CD14-positive monocyte (primary cell): ENCODE data around the gene PON2. TPM values are rescaled to one million over a fixed set of nuclear protein-coding genes. Genes with fewer than 3 reads are reported as not detected.

ENCODE experiments used
- DNase-seq, 3 donors: peaks; one replicate each; pipeline ENCODE4 v3.0.0-alpha.2; 2011 to 2022
- H2AFZ ChIP-seq: 2 replicates; pipeline ENCODE4 v1.6.0; 2012; ENCODE audit warnings: mild to moderate bottlenecking, low read depth, low read length, inconsistent platforms; ENCODE audit not compliant: insufficient read depth, poor library complexity, severe bottlenecking
- H3K27ac ChIP-seq, 2 donors: 1 replicate in 1 of 2; 2 replicates in 1 of 2; pipeline ENCODE4 v1.5.1; 2012 to 2013; ENCODE audit warnings: low read length in 2 of 2, control low read depth in 1 of 2, inconsistent platforms in 1 of 2, low read depth in 1 of 2, mild to moderate bottlenecking in 1 of 2
- H3K27me3 ChIP-seq, 2 donors: one replicate each; pipeline versions ENCODE4 v1.6.0 to v1.6.1; 2011 to 2013; ENCODE audit warnings: low read length in 2 of 2; ENCODE audit not compliant: control insufficient read depth in 2 of 2, insufficient read depth in 2 of 2
- H3K36me3 ChIP-seq, 2 donors: replicated peaks in 1 of 2; 1 replicate in 1 of 2; 2 replicates in 1 of 2; pipeline versions ENCODE4 v1.5.1 to v1.6.1; 2012 to 2013; ENCODE audit warnings: low read length in 2 of 2, control low read depth in 1 of 2, inconsistent platforms in 1 of 2, mild to moderate bottlenecking in 1 of 2; ENCODE audit not compliant: insufficient read depth in 2 of 2, control insufficient read depth in 1 of 2
- H3K4me1 ChIP-seq, 2 donors: 1 replicate in 1 of 2; 2 replicates in 1 of 2; pipeline versions ENCODE4 v1.5.1 to v1.6.1; 2012 to 2013; ENCODE audit warnings: low read length in 2 of 2, control low read depth in 1 of 2, inconsistent platforms in 1 of 2, mild to moderate bottlenecking in 1 of 2, moderate library complexity in 1 of 2; ENCODE audit not compliant: insufficient read depth in 2 of 2, control insufficient read depth in 1 of 2
- H3K4me2 ChIP-seq: replicated peaks from 2 replicates; pipeline ENCODE3; 2012; ENCODE audit warnings: low read length, moderate library complexity, mild to moderate bottlenecking; ENCODE audit not compliant: poor library complexity, severe bottlenecking; ENCODE audit errors: extremely low read depth
- H3K4me3 ChIP-seq, 3 experiments: fragments of 200-600 bp in 1 of 3; sonication (generic) in 1 of 3; replicated peaks in 1 of 3; 1 replicate in 2 of 3; 2 replicates in 1 of 3; pipeline ENCODE4 v1.5.1; 2011 to 2013; ENCODE audit warnings: low read length in 3 of 3, mild to moderate bottlenecking in 3 of 3, control low read depth in 2 of 3, low read depth in 2 of 3, inconsistent platforms in 1 of 3, moderate library complexity in 1 of 3
- H3K79me2 ChIP-seq: 2 replicates; pipeline ENCODE4 v1.6.0; 2012; ENCODE audit warnings: mild to moderate bottlenecking, control low read depth, inconsistent platforms, low read length, moderate library complexity; ENCODE audit not compliant: insufficient read depth
- H3K9ac ChIP-seq: 2 replicates; pipeline ENCODE4 v1.6.0; 2017; ENCODE audit warnings: low read length, mild to moderate bottlenecking; ENCODE audit not compliant: insufficient read depth, poor library complexity, severe bottlenecking
- H3K9me3 ChIP-seq, 2 donors: replicated peaks in 1 of 2; 1 replicate in 1 of 2; 2 replicates in 1 of 2; pipeline versions ENCODE4 v1.5.1 to v1.6.1; 2012 to 2013; ENCODE audit warnings: low read length in 2 of 2, control low read depth in 1 of 2; ENCODE audit not compliant: control insufficient read depth in 1 of 2, insufficient read depth in 1 of 2
- H4K20me1 ChIP-seq: 2 replicates; pipeline ENCODE4 v1.6.0; 2012; ENCODE audit warnings: mild to moderate bottlenecking, low read length, control low read depth, moderate library complexity; ENCODE audit not compliant: insufficient read depth
- H3K27ac Mint-ChIP-seq, 7 donors: one replicate each; pipeline ENCODE4 v1.8.0; 2020; ENCODE audit warnings: mild to moderate bottlenecking in 7 of 7, mixed read lengths in 7 of 7, moderate library complexity in 6 of 7, inconsistent platforms in 2 of 7
- H3K27me3 Mint-ChIP-seq, 3 donors: one replicate each; pipeline ENCODE4 v1.8.0; 2021 to 2022; ENCODE audit warnings: low read depth in 3 of 3, mild to moderate bottlenecking in 3 of 3, mixed read lengths in 3 of 3, moderate library complexity in 3 of 3, inconsistent platforms in 1 of 3
- H3K36me3 Mint-ChIP-seq, 2 donors: one replicate each; pipeline ENCODE4 v1.8.0; 2020; ENCODE audit warnings: mixed read lengths in 2 of 2, inconsistent platforms in 1 of 2, mild to moderate bottlenecking in 1 of 2
- H3K4me1 Mint-ChIP-seq: one replicate; pipeline ENCODE4 v1.8.0; 2020; ENCODE audit warnings: mild to moderate bottlenecking, mixed read lengths
- H3K4me3 Mint-ChIP-seq, 2 donors: one replicate each; pipeline ENCODE4 v1.8.0; 2020; ENCODE audit warnings: mild to moderate bottlenecking in 2 of 2, mixed read lengths in 2 of 2, moderate library complexity in 1 of 2
- H3K9me3 Mint-ChIP-seq, 7 donors: one replicate each; pipeline ENCODE4 v1.8.0; 2020 to 2022; ENCODE audit warnings: mixed read lengths in 7 of 7, mild to moderate bottlenecking in 6 of 7, moderate library complexity in 6 of 7, inconsistent platforms in 2 of 7
- WGBS: methylation state at CpG from one replicate; pipeline ENCODE4 v1.1.5; 2013; ENCODE audit warnings: missing lambda C conversion rate; ENCODE audit not compliant: insufficient coverage; 5-methylcytosine and 5-hydroxymethylcytosine counted together
- intact Hi-C, 2 donors: fragments of 100-400 bp; cut with micrococcal nuclease; formaldehyde crosslinking; loops; one replicate each; pipeline versions ENCODE4 v1.15.0 to v1.15.1; 2023
- polyA plus RNA-seq, 3 donors: library from polyadenylated mRNA; depleted of rRNA in 1 of 3; unstranded in 2 of 3; stranded (reverse) in 1 of 3; fragments of 300-500 nt in 2 of 3; fragments of >200 nt in 1 of 3; fragmentation: Illumina TruSeq in 2 of 3; gene quantifications; 1 replicate in 2 of 3; 2 replicates in 1 of 3; pipeline ENCODE4 v1.2.3, GENCODE V29; 2012 to 2021
- TF ChIP-seq, protein P1 (sequence below): fragments of 200-600 bp; IDR thresholded peaks from one replicate; pipeline ENCODE4 v1.8.0; 2022; ENCODE audit warnings: antibody characterized with exemption, mild to moderate bottlenecking

Gene PON2
- polyA plus RNA-seq, 3 donors, result 11.5 to 14.7 (median 14.4) TPM

DNA sequence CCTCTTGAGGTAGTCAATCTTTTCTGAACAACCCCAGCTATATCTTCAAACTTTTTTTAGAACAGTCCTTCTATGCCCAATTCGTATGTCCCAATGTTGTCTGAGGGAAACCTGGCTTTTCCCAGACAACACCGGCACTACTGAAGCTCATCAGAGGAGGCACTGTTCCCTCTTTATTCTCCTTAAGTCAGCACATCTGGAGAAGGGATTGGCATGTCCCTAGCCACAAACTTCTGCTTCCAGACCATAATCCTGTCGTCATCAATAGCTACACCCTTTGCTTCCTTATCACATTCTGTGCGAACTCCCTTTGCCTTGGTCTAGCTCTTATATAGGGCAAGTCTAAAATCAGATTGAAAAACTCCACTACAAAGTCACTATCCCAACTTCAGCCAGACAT lies 61.5 kb downstream of the PON2 start:
- intact Hi-C loops, result no loop called here
- no peaks in the 10 kb centered on the region for H3K36me3 Mint-ChIP-seq
- H3K27me3 ChIP-seq, result no peaks in the 10 kb centered on the region
- WGBS, result 77% methylated on average over 3 of the region's 4 CpGs
- H2AFZ ChIP-seq, result no peak overlapping the region
- H3K9me3 Mint-ChIP-seq, result peaks cover 0 to 9% (median 3%) of the 10 kb centered on the region in 7 donors
- H3K27ac ChIP-seq, result no peak overlapping the region
- H3K4me2 ChIP-seq, result no peak overlapping the region
- H3K9me3 ChIP-seq, result peaks cover 0 to 8% of the 10 kb centered on the region in 2 donors
- no peaks in the 10 kb centered on the region for H3K36me3 ChIP-seq
- no peak for DNase-seq
- H3K9ac ChIP-seq, result no peak overlapping the region
- H3K79me2 ChIP-seq, result no peaks in the 10 kb centered on the region
- peaks cover 0 to 2% (median 0%) of the 10 kb centered on the region in 3 donors for H3K27me3 Mint-ChIP-seq
- H4K20me1 ChIP-seq, result no peaks in the 10 kb centered on the region
- no peaks in the 10 kb centered on the region for H3K4me1 ChIP-seq
- H3K4me3 ChIP-seq, result no peak overlapping the region
- TF ChIP-seq, protein P1, sequence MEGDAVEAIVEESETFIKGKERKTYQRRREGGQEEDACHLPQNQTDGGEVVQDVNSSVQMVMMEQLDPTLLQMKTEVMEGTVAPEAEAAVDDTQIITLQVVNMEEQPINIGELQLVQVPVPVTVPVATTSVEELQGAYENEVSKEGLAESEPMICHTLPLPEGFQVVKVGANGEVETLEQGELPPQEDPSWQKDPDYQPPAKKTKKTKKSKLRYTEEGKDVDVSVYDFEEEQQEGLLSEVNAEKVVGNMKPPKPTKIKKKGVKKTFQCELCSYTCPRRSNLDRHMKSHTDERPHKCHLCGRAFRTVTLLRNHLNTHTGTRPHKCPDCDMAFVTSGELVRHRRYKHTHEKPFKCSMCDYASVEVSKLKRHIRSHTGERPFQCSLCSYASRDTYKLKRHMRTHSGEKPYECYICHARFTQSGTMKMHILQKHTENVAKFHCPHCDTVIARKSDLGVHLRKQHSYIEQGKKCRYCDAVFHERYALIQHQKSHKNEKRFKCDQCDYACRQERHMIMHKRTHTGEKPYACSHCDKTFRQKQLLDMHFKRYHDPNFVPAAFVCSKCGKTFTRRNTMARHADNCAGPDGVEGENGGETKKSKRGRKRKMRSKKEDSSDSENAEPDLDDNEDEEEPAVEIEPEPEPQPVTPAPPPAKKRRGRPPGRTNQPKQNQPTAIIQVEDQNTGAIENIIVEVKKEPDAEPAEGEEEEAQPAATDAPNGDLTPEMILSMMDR, result no peak
- H3K4me1 Mint-ChIP-seq, result no peaks in the 10 kb centered on the region
- H3K4me3 Mint-ChIP-seq, result no peak overlapping the region
- no peak overlapping the region for H3K27ac Mint-ChIP-seq

DNA sequence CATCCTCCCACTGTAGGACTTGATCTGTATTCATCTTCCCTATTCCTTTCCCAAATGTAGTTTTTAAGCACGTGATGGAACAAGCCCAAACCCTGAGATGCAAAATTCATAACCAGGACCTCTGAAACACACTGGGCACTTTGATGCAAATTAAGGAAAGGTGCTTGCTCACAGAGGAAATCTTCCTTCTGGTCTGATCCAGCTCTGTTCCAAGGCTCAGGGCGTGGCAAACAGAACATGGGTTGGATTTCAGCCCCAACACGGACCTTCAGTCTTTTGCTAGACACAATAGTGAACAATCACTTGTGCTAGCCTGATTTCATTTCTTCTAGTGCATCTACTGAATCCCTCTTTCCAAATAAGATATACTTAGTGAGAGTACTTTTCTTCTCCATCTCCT lies 66.6 kb downstream of the PON2 start:
- TF ChIP-seq, protein P1, result no peak
- DNase-seq, result no peak
- no peaks in the 10 kb centered on the region for H3K79me2 ChIP-seq
- Mint-ChIP-seq H3K4me3 (no peak overlapping the region), H3K36me3 (no peaks in the 10 kb centered on the region), H3K9me3 (peaks cover 0 to 2% (median 0%) of the 10 kb centered on the region in 7 donors), H3K27me3 (peaks cover 0 to 4% (median 0%) of the 10 kb centered on the region in 3 donors), H3K4me1 (no peaks in the 10 kb centered on the region), H3K27ac (no peak overlapping the region)
- H2AFZ ChIP-seq, result no peak overlapping the region
- 100% methylated on average over 2 of the region's 3 CpGs for WGBS
- no peak overlapping the region for H3K9ac ChIP-seq
- no peaks in the 10 kb centered on the region for H4K20me1 ChIP-seq
- no peak overlapping the region for H3K27ac ChIP-seq
- no peak overlapping the region for H3K4me2 ChIP-seq
- H3K9me3 ChIP-seq, result no peaks in the 10 kb centered on the region
- H3K4me3 ChIP-seq, result no peak overlapping the region
- H3K27me3 ChIP-seq, result no peaks in the 10 kb centered on the region
- H3K4me1 ChIP-seq, result no peaks in the 10 kb centered on the region
- intact Hi-C loops, result no loop called here
- H3K36me3 ChIP-seq, result no peaks in the 10 kb centered on the region
